Stomach smooth muscle (tissue), 2 donors: ENCODE measurements around the gene TBXAS1.

Experiments
- H3K27ac ChIP-seq: one replicate; pipeline ENCODE4 v1.7.0; 2013; ENCODE audit warnings: mild to moderate bottlenecking, low read length, inconsistent platforms
- H3K27me3 ChIP-seq, 2 donors: one replicate each; pipeline ENCODE4 v1.7.0; 2013; ENCODE audit warnings: low read length in 2 of 2; ENCODE audit not compliant: insufficient read depth in 2 of 2, control insufficient read depth in 1 of 2
- H3K36me3 ChIP-seq, 2 donors: one replicate each; pipeline ENCODE4 v1.7.0; 2013; ENCODE audit warnings: low read length in 2 of 2; ENCODE audit not compliant: control insufficient read depth in 2 of 2, insufficient read depth in 2 of 2
- H3K4me1 ChIP-seq: one replicate; pipeline ENCODE4 v1.7.0; 2013; ENCODE audit warnings: low read length; ENCODE audit not compliant: control insufficient read depth, insufficient read depth
- H3K4me3 ChIP-seq, 2 donors: one replicate each; pipeline ENCODE4 v1.7.0; 2013; ENCODE audit warnings: low read length in 2 of 2
- H3K9ac ChIP-seq, 2 donors: one replicate each; pipeline ENCODE4 v1.7.0; 2013; ENCODE audit warnings: low read length in 2 of 2, mild to moderate bottlenecking in 1 of 2
- H3K9me3 ChIP-seq, 2 donors: one replicate each; pipeline ENCODE4 v1.7.0; 2013; ENCODE audit warnings: low read length in 2 of 2; ENCODE audit not compliant: control insufficient read depth in 2 of 2
- donor health status: healthy.
- donor health status: Pancreatic carcinoma.

Gene TBXAS1

DNA sequence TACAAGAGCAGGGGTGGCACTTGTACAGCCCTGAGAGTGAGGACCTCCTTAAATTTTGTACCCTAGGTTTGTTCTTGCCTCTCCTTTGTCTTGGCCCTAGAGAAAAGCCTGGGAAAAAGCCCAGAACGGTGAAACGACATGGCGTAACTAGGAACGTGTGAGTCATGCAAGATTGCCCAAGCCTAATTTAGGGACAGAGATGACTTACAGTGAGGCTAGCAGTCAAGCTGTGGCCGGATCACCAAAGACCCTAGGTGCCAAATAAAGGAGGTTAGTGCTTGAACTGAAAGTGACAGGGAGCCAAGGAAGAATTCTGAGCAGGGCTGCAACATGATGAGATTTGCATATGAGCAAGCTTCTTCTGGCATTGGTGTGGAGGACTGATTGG is 25.1 kb downstream of the TBXAS1 start:
- no peaks in the 10 kb centered on the region for H3K36me3 ChIP-seq
- H3K4me3 ChIP-seq: no peak overlapping the region
- no peaks in the 10 kb centered on the region for H3K9me3 ChIP-seq
- no peak overlapping the region for H3K27ac ChIP-seq
- H3K9ac ChIP-seq: no peak overlapping the region
- H3K27me3 ChIP-seq: no peaks in the 10 kb centered on the region
- no peaks in the 10 kb centered on the region for H3K4me1 ChIP-seq

DNA sequence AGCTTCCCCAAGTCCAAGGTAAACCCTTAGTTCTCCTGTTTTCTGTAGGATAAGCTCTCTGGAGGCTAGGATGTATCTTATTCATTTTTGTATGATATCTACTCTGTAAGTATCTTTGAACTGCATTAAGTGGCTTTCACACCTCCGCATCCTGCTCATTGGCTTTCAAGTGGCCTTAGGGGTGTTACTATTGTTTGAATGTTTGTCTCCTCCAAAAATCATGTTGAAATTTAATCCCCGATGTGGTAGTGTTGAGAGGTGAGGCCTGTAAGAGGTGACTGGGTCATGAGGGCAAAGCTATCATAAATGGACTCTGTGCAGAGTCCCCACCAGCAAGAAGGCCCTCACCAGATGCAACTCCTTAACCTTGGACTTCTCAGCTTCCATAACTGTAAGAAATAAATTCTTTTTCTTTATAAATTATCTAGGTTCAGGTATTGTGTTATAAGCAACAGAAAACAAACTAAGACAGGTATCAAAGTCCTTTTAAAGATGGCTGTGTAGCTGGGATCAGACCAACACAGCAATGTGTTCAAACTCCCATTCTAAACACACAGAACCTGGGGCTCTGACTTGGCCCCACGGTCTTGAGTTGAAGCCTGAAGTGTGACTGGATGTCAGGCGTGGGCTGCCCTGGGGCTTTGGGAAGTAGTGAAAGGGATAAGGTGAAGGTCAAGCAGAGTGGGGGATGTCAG is 25.9 kb downstream of the TBXAS1 start:
- H3K4me1 ChIP-seq: no peaks in the 10 kb centered on the region
- H3K36me3 ChIP-seq: no peaks in the 10 kb centered on the region
- no peak overlapping the region for H3K9ac ChIP-seq
- H3K27me3 ChIP-seq: no peaks in the 10 kb centered on the region
- no peaks in the 10 kb centered on the region for H3K9me3 ChIP-seq
- H3K27ac ChIP-seq: no peak overlapping the region
- H3K4me3 ChIP-seq: no peak overlapping the region

DNA sequence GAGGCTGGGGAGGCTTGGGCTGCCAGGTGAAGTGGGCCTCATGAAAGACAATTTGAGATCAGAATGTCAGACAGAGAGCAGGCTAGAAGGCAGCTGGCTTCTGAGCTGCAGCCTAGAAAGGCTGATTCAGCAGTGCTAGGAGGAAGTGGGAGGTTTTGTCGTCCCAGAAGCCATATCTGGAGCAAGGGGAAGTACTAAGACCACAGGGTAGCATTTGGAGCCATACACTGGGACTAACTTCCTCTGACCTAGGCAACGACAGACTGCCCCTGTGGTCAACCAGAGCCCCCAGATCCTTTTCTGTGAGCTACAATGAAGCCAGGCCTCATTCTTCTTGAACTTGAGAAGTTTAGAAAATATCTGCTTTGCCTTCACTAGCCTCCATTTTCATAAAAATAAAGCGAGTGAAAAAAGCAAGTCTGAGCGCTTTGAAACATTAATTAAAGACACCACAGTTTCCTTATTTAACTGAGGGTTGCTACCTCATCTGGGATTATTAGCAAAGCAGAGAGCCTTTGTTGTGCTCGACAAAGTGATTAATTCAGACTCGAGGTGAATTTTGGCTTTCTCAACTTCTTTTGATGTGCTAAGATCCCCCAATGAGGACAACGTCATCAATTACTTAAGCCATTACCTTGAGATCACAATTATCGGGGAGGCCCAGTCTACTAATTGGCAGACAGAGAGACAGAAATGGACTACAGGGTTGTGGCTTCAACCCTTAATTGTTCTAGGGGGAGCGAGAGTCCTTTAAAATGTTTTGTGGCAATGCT is 26.6 kb downstream of the TBXAS1 start:
- no peak overlapping the region for H3K4me3 ChIP-seq
- no peak overlapping the region for H3K9ac ChIP-seq
- H3K9me3 ChIP-seq: no peaks in the 10 kb centered on the region
- H3K4me1 ChIP-seq: no peaks in the 10 kb centered on the region
- no peaks in the 10 kb centered on the region for H3K27me3 ChIP-seq
- H3K27ac ChIP-seq: no peak overlapping the region
- H3K36me3 ChIP-seq: no peaks in the 10 kb centered on the region

DNA sequence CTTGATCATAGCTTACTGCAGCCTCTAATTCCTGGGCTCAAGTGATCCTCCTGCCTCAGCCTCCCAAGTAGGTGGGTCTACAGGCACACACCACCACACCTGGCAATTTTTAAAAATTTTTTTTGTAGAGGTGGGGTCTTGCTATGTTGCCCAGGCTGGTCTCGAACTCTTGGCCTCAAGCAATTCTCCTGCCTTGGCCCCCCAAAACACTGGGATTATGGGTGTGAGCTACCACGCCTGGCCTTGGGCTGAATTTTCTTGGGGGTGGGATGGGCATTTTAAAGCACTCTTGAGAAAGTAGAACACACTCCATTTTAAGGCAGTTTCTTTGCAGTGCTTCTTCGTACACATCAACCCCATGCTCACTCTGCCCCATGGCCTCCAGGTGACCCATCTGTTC is 28.7 kb downstream of the TBXAS1 start:
- Histone ChIP-seq H3K9ac (no peak overlapping the region), H3K36me3 (no peaks in the 10 kb centered on the region), H3K9me3 (no peaks in the 10 kb centered on the region), H3K4me3 (no peak overlapping the region), H3K4me1 (no peaks in the 10 kb centered on the region), H3K27me3 (no peaks in the 10 kb centered on the region), H3K27ac (no peak overlapping the region)

DNA sequence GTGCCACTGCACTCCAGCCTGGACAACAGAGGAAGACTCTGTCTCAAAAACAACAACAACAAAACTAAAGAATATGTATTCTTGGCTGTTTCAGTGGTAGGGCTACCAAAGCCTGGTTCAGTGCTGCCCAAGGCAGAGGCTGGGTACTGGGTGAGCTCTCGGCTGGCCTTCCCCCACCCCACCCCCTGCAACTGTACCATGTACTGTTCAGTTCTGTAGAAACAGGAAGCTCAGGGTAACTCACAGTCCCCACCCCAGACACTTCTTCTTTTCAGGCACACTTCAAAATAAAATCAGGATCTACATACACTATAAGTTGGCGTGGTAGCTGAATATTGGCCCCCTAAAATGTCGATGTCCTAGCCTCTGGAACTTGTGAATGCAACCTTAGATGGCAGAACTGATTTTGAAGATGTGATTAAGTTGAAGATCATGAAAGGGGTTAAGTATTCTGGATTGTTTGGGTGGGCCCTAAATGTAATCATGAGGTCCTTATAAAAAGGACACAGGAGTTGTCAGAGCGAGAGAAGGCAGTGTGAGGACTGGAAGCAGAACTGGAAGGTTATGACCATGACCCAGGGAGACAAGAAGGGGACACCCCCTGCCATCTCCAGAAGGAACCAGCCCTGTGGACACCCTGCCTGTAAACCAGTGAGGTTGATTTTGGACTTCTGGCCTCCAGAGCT is 31.2 kb downstream of the TBXAS1 start:
- Histone ChIP-seq H3K27ac (no peak overlapping the region), H3K4me3 (no peak overlapping the region), H3K4me1 (no peaks in the 10 kb centered on the region)

DNA sequence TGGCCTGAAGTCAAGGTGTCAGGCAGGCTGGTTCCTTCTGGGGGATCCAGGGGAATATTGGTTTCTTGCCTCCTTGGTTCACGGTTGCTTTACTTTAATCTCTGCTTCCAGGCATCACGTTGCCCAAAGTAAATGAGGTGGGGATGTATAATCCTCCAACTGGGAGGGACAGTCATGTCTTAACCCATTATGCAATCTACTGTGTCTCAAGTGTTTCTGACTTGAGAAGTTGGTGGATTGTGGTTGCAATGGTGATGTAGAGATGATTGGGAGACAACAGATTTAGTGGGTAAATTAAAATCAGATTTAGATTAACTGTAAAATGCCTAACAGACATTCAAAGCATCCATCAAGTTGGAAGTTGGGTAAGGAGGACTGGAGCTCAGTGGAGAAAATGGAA is 32.7 kb downstream of the TBXAS1 start:
- no peak overlapping the region for H3K4me3 ChIP-seq
- H3K36me3 ChIP-seq: no peaks in the 10 kb centered on the region
- no peak overlapping the region for H3K9ac ChIP-seq
- H3K27ac ChIP-seq: no peak overlapping the region
- H3K9me3 ChIP-seq: peaks cover 0 to 5% of the 10 kb centered on the region in 2 donors
- H3K27me3 ChIP-seq: no peaks in the 10 kb centered on the region
- no peaks in the 10 kb centered on the region for H3K4me1 ChIP-seq

More for the DNA sequence above, 31.2 kb downstream of the TBXAS1 start:
- Histone ChIP-seq H3K36me3 (no peaks in the 10 kb centered on the region), H3K9ac (no peak overlapping the region), H3K9me3 (peaks cover 0 to 5% of the 10 kb centered on the region in 2 donors), H3K27me3 (no peaks in the 10 kb centered on the region)

DNA sequence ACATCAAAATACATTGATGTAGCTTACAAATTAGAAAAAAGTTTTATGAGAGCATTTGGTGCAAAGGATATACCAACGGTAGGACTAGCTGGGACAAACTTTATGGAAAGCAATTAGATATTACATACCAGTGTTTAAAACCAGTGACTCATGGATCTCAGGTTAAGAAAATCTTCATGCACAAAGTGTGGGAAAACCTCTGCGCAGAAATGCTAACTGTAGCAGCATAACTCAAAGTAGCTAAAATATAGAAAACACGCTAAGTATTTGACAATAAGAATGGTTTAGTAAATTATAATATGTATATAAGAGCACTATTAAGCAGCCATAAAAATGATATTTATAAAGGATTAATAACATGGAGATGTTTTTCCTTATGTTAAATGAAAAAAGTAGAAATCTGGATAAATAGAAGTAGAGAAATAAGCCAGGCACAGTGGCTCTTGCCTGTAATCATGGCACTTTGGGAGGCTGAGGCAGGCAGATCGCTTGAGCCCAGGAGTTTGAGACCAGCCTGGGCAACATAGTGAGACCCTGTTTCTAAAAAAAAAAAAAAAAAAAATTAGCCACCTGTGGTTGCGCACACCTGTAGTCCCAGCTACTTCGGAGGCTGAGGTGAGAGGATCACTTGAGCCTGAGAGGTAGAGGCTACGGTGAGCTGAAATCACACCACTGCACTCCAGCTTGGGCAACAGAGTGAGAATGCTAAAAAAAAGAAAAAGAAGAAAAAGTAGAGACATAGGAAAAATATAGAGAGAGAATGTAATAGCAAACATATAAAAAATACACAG is 37.2 kb downstream of the TBXAS1 start:
- H3K27ac ChIP-seq: no peak overlapping the region
- H3K27me3 ChIP-seq: no peaks in the 10 kb centered on the region
- H3K4me1 ChIP-seq: no peaks in the 10 kb centered on the region
- H3K4me3 ChIP-seq: no peak overlapping the region
- H3K36me3 ChIP-seq: no peaks in the 10 kb centered on the region
- H3K9ac ChIP-seq: no peak overlapping the region
- peaks cover 0 to 5% of the 10 kb centered on the region in 2 donors for H3K9me3 ChIP-seq

DNA sequence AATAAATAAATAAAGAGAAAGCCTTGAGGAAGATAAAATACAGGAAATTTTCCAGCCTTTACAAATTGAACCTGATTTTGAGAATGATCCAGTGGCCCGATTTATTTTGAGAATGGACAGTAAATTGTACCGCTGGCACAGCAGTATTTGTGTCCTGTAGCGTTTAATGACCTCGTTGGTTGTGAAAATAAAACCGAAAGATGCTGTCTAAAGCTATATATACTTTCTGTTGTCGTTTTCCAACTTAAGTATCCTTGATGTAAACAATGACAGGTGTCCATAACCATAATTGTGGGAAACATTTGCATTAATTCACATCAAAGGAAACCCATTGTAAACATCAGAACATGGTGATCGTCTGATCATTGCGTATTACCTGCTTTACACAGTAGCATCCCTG is 38.8 kb downstream of the TBXAS1 start:
- peaks cover 0 to 5% of the 10 kb centered on the region in 2 donors for H3K9me3 ChIP-seq
- no peaks in the 10 kb centered on the region for H3K36me3 ChIP-seq
- no peak overlapping the region for H3K27ac ChIP-seq
- H3K4me3 ChIP-seq: no peak overlapping the region
- H3K4me1 ChIP-seq: no peaks in the 10 kb centered on the region
- no peak overlapping the region for H3K9ac ChIP-seq
- H3K27me3 ChIP-seq: no peaks in the 10 kb centered on the region

DNA sequence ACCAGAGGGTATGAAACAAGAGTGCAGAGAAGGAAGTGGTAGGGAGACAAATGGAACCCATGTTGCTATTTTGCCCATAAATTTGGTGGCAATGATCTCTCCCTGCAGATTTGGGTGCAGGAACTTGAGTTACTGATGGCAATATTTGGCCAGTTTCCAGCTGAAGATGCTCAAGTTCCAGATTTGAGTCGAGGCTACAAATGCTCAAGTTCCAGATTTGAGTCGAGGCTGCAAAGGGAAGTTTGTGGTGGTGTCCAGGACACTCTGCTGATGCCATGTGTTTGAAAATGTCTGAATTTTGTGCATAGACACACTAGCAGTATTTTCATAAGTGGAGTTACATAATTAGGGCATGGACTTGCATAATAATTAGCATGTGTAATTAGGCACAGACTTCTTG is 40.8 kb downstream of the TBXAS1 start:
- Histone ChIP-seq H3K4me1 (no peaks in the 10 kb centered on the region), H3K36me3 (no peaks in the 10 kb centered on the region), H3K4me3 (no peak overlapping the region), H3K9me3 (peaks cover 0 to 2% of the 10 kb centered on the region in 2 donors), H3K27me3 (no peaks in the 10 kb centered on the region), H3K27ac (no peak overlapping the region), H3K9ac (no peak overlapping the region)

DNA sequence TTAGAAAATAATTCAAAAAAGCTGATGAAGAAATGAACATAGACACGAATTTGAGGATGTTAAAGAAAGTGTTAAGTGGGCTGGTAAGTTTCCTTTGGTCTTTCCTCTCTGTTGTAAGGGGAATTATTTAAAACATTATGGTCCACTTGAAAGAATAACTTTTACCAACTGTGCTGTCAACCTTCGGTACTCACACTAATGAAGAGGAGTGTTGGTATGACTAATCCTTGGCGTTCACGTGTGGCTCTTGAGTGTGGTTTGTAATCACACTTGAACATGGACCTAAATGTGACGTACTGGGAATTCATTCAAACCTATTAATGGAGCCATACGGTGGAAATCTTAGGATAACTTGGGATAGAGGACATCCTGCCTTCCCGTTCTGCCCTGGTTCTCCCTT is 41.3 kb downstream of the TBXAS1 start:
- no peaks in the 10 kb centered on the region for H3K27me3 ChIP-seq
- no peak overlapping the region for H3K9ac ChIP-seq
- no peak overlapping the region for H3K4me3 ChIP-seq
- no peaks in the 10 kb centered on the region for H3K4me1 ChIP-seq
- H3K9me3 ChIP-seq: no peaks in the 10 kb centered on the region
- H3K36me3 ChIP-seq: no peaks in the 10 kb centered on the region
- no peak overlapping the region for H3K27ac ChIP-seq
